Neural progenitor cell (in vitro differentiated cells): ENCODE results near the gene MARCO. TPM values are rescaled to one million over a fixed set of nuclear protein-coding genes. Genes with fewer than 3 reads are reported as not detected.

Experiments used
- DNase-seq: peaks from one replicate; pipeline ENCODE4 v3.0.0-alpha.2; 2016; ENCODE audit warnings: low spot score
- H2AFZ ChIP-seq: fragments of 200-600 bp; sonication (generic); replicated peaks from 2 replicates; pipeline ENCODE4 v1.6.1; 2016; ENCODE audit warnings: antibody characterized with exemption
- H3F3A ChIP-seq: fragments of 200-600 bp; sonication (generic); 2 replicates; pipeline ENCODE4 v1.6.1; 2016; ENCODE audit warnings: antibody characterized with exemption, low read depth
- H3K27ac ChIP-seq: fragments of 200-600 bp; sonication (generic); 2 replicates; pipeline ENCODE4 v1.5.1; 2016; ENCODE audit warnings: mild to moderate bottlenecking
- H3K27me3 ChIP-seq: fragments of 200-600 bp; sonication (generic); 2 replicates; pipeline ENCODE4 v1.6.1; 2016; ENCODE audit warnings: mild to moderate bottlenecking, moderate library complexity
- H3K36me3 ChIP-seq: fragments of 200-600 bp; sonication (generic); 2 replicates; pipeline ENCODE4 v1.5.1; 2016
- H3K4me1 ChIP-seq: fragments of 200-600 bp; sonication (generic); 2 replicates; pipeline ENCODE4 v1.6.1; 2016; ENCODE audit warnings: mixed run types
- H3K4me2 ChIP-seq: fragments of 200-600 bp; sonication (generic); 2 replicates; pipeline ENCODE4 v1.6.1; 2016
- H3K4me3 ChIP-seq: fragments of 200-600 bp; sonication (generic); 2 replicates; pipeline ENCODE4 v1.5.1; 2016
- H3K79me2 ChIP-seq: fragments of 200-600 bp; sonication (generic); 2 replicates; pipeline ENCODE4 v1.6.1; 2016; ENCODE audit warnings: low read depth
- H3K9ac ChIP-seq: fragments of 200-600 bp; sonication (generic); 2 replicates; pipeline ENCODE4 v1.6.1; 2016
- H3K9me3 ChIP-seq: fragments of 200-600 bp; sonication (generic); 2 replicates; pipeline ENCODE4 v1.5.1; 2016; ENCODE audit warnings: low read depth
- H4K20me1 ChIP-seq: fragments of 200-600 bp; sonication (generic); 2 replicates; pipeline ENCODE4 v1.6.1; 2016; ENCODE audit warnings: low read depth
- H3K27ac Mint-ChIP-seq: 3 replicates; pipeline ENCODE4 v1.8.0; 2021; ENCODE audit warnings: mixed read lengths
- H3K27me3 Mint-ChIP-seq: 2 replicates; pipeline ENCODE4 v1.8.0; 2022; ENCODE audit warnings: low read depth, mild to moderate bottlenecking, inconsistent platforms, moderate library complexity, mixed read lengths; ENCODE audit not compliant: insufficient read depth
- H3K36me3 Mint-ChIP-seq: 3 replicates; pipeline ENCODE4 v1.8.0; 2021; ENCODE audit warnings: mixed read lengths
- H3K4me1 Mint-ChIP-seq: 3 replicates; pipeline ENCODE4 v1.8.0; 2021; ENCODE audit warnings: mixed read lengths
- H3K4me3 Mint-ChIP-seq: 3 replicates; pipeline ENCODE4 v1.8.0; 2021; ENCODE audit warnings: mild to moderate bottlenecking, moderate library complexity, mixed read lengths
- H3K9me3 Mint-ChIP-seq: 3 replicates; pipeline ENCODE4 v1.8.0; 2020; ENCODE audit warnings: mixed read lengths
- EZH2 ChIP-seq: fragments of 200-600 bp; sonication (generic); IDR thresholded peaks from 2 replicates; pipeline ENCODE4 v1.6.1; 2017; ENCODE audit warnings: antibody characterized with exemption, mild to moderate bottlenecking, moderate library complexity
- EZH2phosphoT487 ChIP-seq: fragments of 200-600 bp; sonication (generic); IDR thresholded peaks from 2 replicates; pipeline ENCODE4 v1.6.1; 2017; ENCODE audit warnings: antibody characterized with exemption
- total RNA-seq: library from RNA; depleted of rRNA; stranded (reverse); fragments of >200 nt; gene quantifications from 2 replicates; pipeline ENCODE4 v1.2.3, GENCODE V29; 2015; ENCODE audit warnings: low replicate concordance
- TF ChIP-seq, protein P1 (sequence below): fragments of 200-600 bp; sonication (generic); IDR thresholded peaks from 2 replicates; pipeline ENCODE4 v1.5.1; 2017; ENCODE audit warnings: antibody characterized with exemption, mild to moderate bottlenecking

The MARCO gene
- total RNA-seq, 1 donor from 2014 or later = not detected

DNA sequence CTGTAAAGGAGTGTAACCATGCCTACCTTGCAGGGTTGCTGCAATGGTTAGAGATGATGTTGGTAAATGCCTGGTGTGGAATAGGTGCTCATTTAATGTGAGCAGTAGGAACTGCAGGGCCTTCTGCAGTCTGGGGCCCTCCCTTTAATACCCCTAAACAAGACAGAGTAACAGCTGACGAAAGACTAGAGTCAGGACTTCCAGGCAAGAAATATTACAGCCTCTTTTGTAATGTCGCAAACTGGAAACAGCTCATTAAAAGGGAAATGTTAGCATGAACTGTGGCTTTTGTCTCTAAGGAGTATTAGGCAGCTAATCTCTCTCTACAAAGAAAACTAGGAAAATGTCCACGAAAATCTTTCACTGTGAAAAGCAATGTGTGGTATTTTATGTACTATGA is 26.0 kb downstream of the MARCO start:
- Histone ChIP-seq H3K36me3 (no peaks in the 10 kb centered on the region), H3K4me1 (no peaks in the 10 kb centered on the region), H3K4me2 (no peak overlapping the region), H4K20me1 (no peaks in the 10 kb centered on the region), H3K79me2 (no peaks in the 10 kb centered on the region), H3K27me3 (peaks cover 16% of the 10 kb centered on the region), H3F3A (no peaks in the 10 kb centered on the region), H3K27ac (no peak overlapping the region), H3K9ac (no peak overlapping the region), H3K9me3 (no peaks in the 10 kb centered on the region), H3K4me3 (no peak overlapping the region), H2AFZ (no peak overlapping the region)
- Mint-ChIP-seq H3K27me3 (peaks cover 2% of the 10 kb centered on the region), H3K36me3 (no peaks in the 10 kb centered on the region), H3K27ac (no peak overlapping the region), H3K4me1 (no peaks in the 10 kb centered on the region), H3K4me3 (no peak overlapping the region), H3K9me3 (no peaks in the 10 kb centered on the region)
- DNase-seq = no peak
- TF ChIP-seq EZH2phosphoT487 (no peak), EZH2 (no peak)
- TF ChIP-seq, protein P1, sequence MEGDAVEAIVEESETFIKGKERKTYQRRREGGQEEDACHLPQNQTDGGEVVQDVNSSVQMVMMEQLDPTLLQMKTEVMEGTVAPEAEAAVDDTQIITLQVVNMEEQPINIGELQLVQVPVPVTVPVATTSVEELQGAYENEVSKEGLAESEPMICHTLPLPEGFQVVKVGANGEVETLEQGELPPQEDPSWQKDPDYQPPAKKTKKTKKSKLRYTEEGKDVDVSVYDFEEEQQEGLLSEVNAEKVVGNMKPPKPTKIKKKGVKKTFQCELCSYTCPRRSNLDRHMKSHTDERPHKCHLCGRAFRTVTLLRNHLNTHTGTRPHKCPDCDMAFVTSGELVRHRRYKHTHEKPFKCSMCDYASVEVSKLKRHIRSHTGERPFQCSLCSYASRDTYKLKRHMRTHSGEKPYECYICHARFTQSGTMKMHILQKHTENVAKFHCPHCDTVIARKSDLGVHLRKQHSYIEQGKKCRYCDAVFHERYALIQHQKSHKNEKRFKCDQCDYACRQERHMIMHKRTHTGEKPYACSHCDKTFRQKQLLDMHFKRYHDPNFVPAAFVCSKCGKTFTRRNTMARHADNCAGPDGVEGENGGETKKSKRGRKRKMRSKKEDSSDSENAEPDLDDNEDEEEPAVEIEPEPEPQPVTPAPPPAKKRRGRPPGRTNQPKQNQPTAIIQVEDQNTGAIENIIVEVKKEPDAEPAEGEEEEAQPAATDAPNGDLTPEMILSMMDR = no peak

DNA sequence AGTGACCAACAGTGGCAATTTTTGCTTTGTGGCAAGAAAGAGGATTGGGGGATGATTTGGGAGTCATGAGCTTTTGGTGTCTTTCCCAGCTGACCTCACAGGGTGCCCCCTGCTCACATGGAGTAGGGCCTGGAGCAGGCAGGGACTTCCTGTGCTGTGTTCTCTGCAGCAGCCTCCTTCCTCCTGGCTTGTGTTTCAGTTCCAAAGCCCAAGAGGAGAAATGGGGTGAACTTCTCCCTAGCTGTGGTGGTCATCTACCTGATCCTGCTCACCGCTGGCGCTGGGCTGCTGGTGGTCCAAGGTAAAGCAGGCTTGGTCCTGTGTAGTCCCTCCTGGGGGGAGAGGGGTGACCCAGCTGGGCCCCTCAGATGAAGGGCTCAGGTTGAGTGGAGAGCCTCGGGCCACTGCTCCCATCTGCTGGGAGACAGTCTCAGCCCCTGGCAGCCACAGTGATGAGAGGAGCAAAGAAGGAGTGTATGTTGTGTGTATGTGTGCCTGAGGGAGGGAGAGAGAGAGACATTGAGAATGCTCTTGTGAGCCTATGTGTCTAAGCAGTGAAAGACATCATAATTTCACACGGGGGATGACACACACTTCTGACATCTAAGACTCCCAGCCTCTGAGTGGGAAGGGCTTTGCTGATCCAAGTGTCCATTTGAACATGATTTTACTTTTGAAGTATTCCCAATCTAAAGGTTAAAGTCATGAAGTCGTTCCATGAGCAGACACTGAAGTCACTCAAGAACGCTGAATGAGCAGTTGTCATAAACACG is 27.2 kb downstream of the MARCO start:
- Mint-ChIP-seq H3K36me3 (no peaks in the 10 kb centered on the region), H3K9me3 (no peaks in the 10 kb centered on the region)

DNA sequence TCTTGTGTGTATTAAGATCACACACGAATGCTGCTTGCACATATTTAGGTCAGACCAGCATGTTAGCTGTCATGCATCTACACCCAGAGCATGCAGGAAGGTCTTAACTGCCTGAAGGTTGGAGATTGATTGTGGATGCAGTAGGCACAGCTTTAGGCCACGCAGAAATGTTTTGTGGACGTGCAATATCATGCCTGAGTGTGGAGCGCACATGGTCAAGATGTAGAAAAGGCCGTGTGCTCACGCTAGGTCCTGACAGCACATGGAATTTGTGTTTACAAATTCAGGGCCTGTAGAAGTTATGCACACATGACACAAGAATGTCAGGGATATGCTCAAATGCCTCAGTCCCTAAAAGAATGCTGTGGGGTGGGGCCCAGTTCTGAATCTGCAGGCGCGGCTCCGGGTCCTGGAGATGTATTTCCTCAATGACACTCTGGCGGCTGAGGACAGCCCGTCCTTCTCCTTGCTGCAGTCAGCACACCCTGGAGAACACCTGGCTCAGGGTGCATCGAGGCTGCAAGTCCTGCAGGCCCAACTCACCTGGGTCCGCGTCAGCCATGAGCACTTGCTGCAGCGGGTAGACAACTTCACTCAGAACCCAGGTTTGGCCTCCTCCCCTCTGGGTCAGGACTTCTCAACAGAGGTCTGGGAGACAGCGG is 27.9 kb downstream of the MARCO start:
- Histone ChIP-seq H3K4me1 (peaks cover 5% of the 10 kb centered on the region), H3K27me3 (peaks cover 29% of the 10 kb centered on the region), H3K4me3 (no peak overlapping the region), H3F3A (peaks cover 1% of the 10 kb centered on the region), H3K4me2 (no peak overlapping the region), H3K79me2 (no peaks in the 10 kb centered on the region), H3K27ac (no peak overlapping the region), H3K9ac (no peak overlapping the region), H3K36me3 (no peaks in the 10 kb centered on the region), H4K20me1 (no peaks in the 10 kb centered on the region), H2AFZ (no peak overlapping the region), H3K9me3 (no peaks in the 10 kb centered on the region)
- H3K9me3 Mint-ChIP-seq = no peaks in the 10 kb centered on the region
- no peak for DNase-seq
- no peak for TF ChIP-seq EZH2phosphoT487
- TF ChIP-seq EZH2 = no peak
- TF ChIP-seq, protein P1 = no peak
- H3K27me3 Mint-ChIP-seq = peaks cover 2% of the 10 kb centered on the region
- no peak overlapping the region for H3K4me3 Mint-ChIP-seq
- no peaks in the 10 kb centered on the region for H3K4me1 Mint-ChIP-seq
- no peaks in the 10 kb centered on the region for H3K36me3 Mint-ChIP-seq
- H3K27ac Mint-ChIP-seq = no peak overlapping the region

More for the DNA sequence above, 27.2 kb downstream of the MARCO start:
- H3K79me2 ChIP-seq = no peaks in the 10 kb centered on the region
- H3K4me2 ChIP-seq = no peak overlapping the region
- no peaks in the 10 kb centered on the region for H3F3A ChIP-seq
- peaks cover 26% of the 10 kb centered on the region for H3K27me3 ChIP-seq
- no peaks in the 10 kb centered on the region for H4K20me1 ChIP-seq
- no peak overlapping the region for H3K9ac ChIP-seq
- no peak for DNase-seq
- no peaks in the 10 kb centered on the region for H3K36me3 ChIP-seq
- no peaks in the 10 kb centered on the region for H3K4me1 ChIP-seq
- Mint-ChIP-seq H3K4me3 (no peak overlapping the region), H3K4me1 (no peaks in the 10 kb centered on the region), H3K27me3 (peaks cover 2% of the 10 kb centered on the region), H3K27ac (no peak overlapping the region)
- no peak overlapping the region for H3K27ac ChIP-seq
- no peak overlapping the region for H3K4me3 ChIP-seq
- TF ChIP-seq EZH2 = no peak
- TF ChIP-seq, protein P1 = no peak
- no peak for TF ChIP-seq EZH2phosphoT487
- H2AFZ ChIP-seq = no peak overlapping the region
- no peaks in the 10 kb centered on the region for H3K9me3 ChIP-seq
